CD14-positive monocyte (primary cell): ENCODE results near the gene PROZ. TPM values are rescaled to one million over a fixed set of nuclear protein-coding genes. Genes with fewer than 3 reads are reported as not detected.

Source experiments
- DNase-seq, 3 donors: peaks; one replicate each; pipeline ENCODE4 v3.0.0-alpha.2; 2011 to 2022
- H2AFZ ChIP-seq: 2 replicates; pipeline ENCODE4 v1.6.0; 2012; ENCODE audit warnings: mild to moderate bottlenecking, low read depth, low read length, inconsistent platforms; ENCODE audit not compliant: insufficient read depth, poor library complexity, severe bottlenecking
- H3K27ac ChIP-seq, 2 donors: 1 replicate in 1 of 2; 2 replicates in 1 of 2; pipeline ENCODE4 v1.5.1; 2012 to 2013; ENCODE audit warnings: low read length in 2 of 2, control low read depth in 1 of 2, inconsistent platforms in 1 of 2, low read depth in 1 of 2, mild to moderate bottlenecking in 1 of 2
- H3K27me3 ChIP-seq, 2 donors: one replicate each; pipeline versions ENCODE4 v1.6.0 to v1.6.1; 2011 to 2013; ENCODE audit warnings: low read length in 2 of 2; ENCODE audit not compliant: control insufficient read depth in 2 of 2, insufficient read depth in 2 of 2
- H3K36me3 ChIP-seq, 2 donors: replicated peaks in 1 of 2; 1 replicate in 1 of 2; 2 replicates in 1 of 2; pipeline versions ENCODE4 v1.5.1 to v1.6.1; 2012 to 2013; ENCODE audit warnings: low read length in 2 of 2, control low read depth in 1 of 2, inconsistent platforms in 1 of 2, mild to moderate bottlenecking in 1 of 2; ENCODE audit not compliant: insufficient read depth in 2 of 2, control insufficient read depth in 1 of 2
- H3K4me1 ChIP-seq, 2 donors: 1 replicate in 1 of 2; 2 replicates in 1 of 2; pipeline versions ENCODE4 v1.5.1 to v1.6.1; 2012 to 2013; ENCODE audit warnings: low read length in 2 of 2, control low read depth in 1 of 2, inconsistent platforms in 1 of 2, mild to moderate bottlenecking in 1 of 2, moderate library complexity in 1 of 2; ENCODE audit not compliant: insufficient read depth in 2 of 2, control insufficient read depth in 1 of 2
- H3K4me2 ChIP-seq: replicated peaks from 2 replicates; pipeline ENCODE3; 2012; ENCODE audit warnings: low read length, moderate library complexity, mild to moderate bottlenecking; ENCODE audit not compliant: poor library complexity, severe bottlenecking; ENCODE audit errors: extremely low read depth
- H3K4me3 ChIP-seq, 3 experiments: fragments of 200-600 bp in 1 of 3; sonication (generic) in 1 of 3; replicated peaks in 1 of 3; 1 replicate in 2 of 3; 2 replicates in 1 of 3; pipeline ENCODE4 v1.5.1; 2011 to 2013; ENCODE audit warnings: low read length in 3 of 3, mild to moderate bottlenecking in 3 of 3, control low read depth in 2 of 3, low read depth in 2 of 3, inconsistent platforms in 1 of 3, moderate library complexity in 1 of 3
- H3K79me2 ChIP-seq: 2 replicates; pipeline ENCODE4 v1.6.0; 2012; ENCODE audit warnings: mild to moderate bottlenecking, control low read depth, inconsistent platforms, low read length, moderate library complexity; ENCODE audit not compliant: insufficient read depth
- H3K9ac ChIP-seq: 2 replicates; pipeline ENCODE4 v1.6.0; 2017; ENCODE audit warnings: low read length, mild to moderate bottlenecking; ENCODE audit not compliant: insufficient read depth, poor library complexity, severe bottlenecking
- H3K9me3 ChIP-seq, 2 donors: replicated peaks in 1 of 2; 1 replicate in 1 of 2; 2 replicates in 1 of 2; pipeline versions ENCODE4 v1.5.1 to v1.6.1; 2012 to 2013; ENCODE audit warnings: low read length in 2 of 2, control low read depth in 1 of 2; ENCODE audit not compliant: control insufficient read depth in 1 of 2, insufficient read depth in 1 of 2
- H4K20me1 ChIP-seq: 2 replicates; pipeline ENCODE4 v1.6.0; 2012; ENCODE audit warnings: mild to moderate bottlenecking, low read length, control low read depth, moderate library complexity; ENCODE audit not compliant: insufficient read depth
- H3K27ac Mint-ChIP-seq, 7 donors: one replicate each; pipeline ENCODE4 v1.8.0; 2020; ENCODE audit warnings: mild to moderate bottlenecking in 7 of 7, mixed read lengths in 7 of 7, moderate library complexity in 6 of 7, inconsistent platforms in 2 of 7
- H3K27me3 Mint-ChIP-seq, 3 donors: one replicate each; pipeline ENCODE4 v1.8.0; 2021 to 2022; ENCODE audit warnings: low read depth in 3 of 3, mild to moderate bottlenecking in 3 of 3, mixed read lengths in 3 of 3, moderate library complexity in 3 of 3, inconsistent platforms in 1 of 3
- H3K36me3 Mint-ChIP-seq, 2 donors: one replicate each; pipeline ENCODE4 v1.8.0; 2020; ENCODE audit warnings: mixed read lengths in 2 of 2, inconsistent platforms in 1 of 2, mild to moderate bottlenecking in 1 of 2
- H3K4me1 Mint-ChIP-seq: one replicate; pipeline ENCODE4 v1.8.0; 2020; ENCODE audit warnings: mild to moderate bottlenecking, mixed read lengths
- H3K4me3 Mint-ChIP-seq, 2 donors: one replicate each; pipeline ENCODE4 v1.8.0; 2020; ENCODE audit warnings: mild to moderate bottlenecking in 2 of 2, mixed read lengths in 2 of 2, moderate library complexity in 1 of 2
- H3K9me3 Mint-ChIP-seq, 7 donors: one replicate each; pipeline ENCODE4 v1.8.0; 2020 to 2022; ENCODE audit warnings: mixed read lengths in 7 of 7, mild to moderate bottlenecking in 6 of 7, moderate library complexity in 6 of 7, inconsistent platforms in 2 of 7
- WGBS: methylation state at CpG from one replicate; pipeline ENCODE4 v1.1.5; 2013; ENCODE audit warnings: missing lambda C conversion rate; ENCODE audit not compliant: insufficient coverage; 5-methylcytosine and 5-hydroxymethylcytosine counted together
- intact Hi-C, 2 donors: fragments of 100-400 bp; cut with micrococcal nuclease; formaldehyde crosslinking; loops; one replicate each; pipeline versions ENCODE4 v1.15.0 to v1.15.1; 2023
- polyA plus RNA-seq, 3 donors: library from polyadenylated mRNA; depleted of rRNA in 1 of 3; unstranded in 2 of 3; stranded (reverse) in 1 of 3; fragments of 300-500 nt in 2 of 3; fragments of >200 nt in 1 of 3; fragmentation: Illumina TruSeq in 2 of 3; gene quantifications; 1 replicate in 2 of 3; 2 replicates in 1 of 3; pipeline ENCODE4 v1.2.3, GENCODE V29; 2012 to 2021
- TF ChIP-seq, protein P1 (sequence below): fragments of 200-600 bp; IDR thresholded peaks from one replicate; pipeline ENCODE4 v1.8.0; 2022; ENCODE audit warnings: antibody characterized with exemption, mild to moderate bottlenecking

The PROZ gene
- polyA plus RNA-seq, 3 donors, result not detected

DNA sequence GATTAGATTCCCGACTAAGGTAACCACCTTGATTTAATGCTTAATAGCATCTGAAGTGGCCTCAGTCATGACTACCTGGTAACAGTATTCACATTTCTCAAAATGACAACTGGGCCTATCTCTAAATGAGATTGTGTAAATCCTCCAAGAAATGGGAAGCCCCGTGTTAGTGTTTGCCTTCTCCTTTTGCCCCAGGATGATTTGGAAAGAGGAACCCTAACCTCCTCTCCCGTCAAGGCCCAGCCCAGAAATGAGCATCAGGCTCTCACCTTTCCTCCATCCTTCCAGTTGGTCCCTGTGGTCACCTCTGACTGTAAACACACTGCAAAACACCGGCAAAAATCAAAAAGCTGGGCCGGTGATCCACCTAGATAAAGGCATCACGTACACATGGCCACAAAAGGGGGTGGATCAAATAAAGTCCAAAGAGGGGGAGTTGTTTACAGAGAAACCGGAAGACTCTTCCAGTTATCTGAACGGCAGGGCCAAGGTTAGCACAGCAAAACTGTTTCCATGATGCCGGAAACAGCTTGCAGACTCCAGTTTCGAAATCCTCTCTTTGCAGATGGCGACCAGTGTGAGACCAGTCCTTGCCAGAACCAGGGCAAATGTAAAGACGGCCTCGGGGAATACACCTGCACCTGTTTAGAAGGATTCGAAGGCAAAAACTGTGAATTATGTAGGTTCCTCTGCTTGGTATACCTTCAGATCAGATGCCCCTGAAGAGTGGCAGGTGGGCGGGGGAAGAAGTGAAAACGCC, 19.5 kb upstream of the PROZ start:
- Histone ChIP-seq H3K27ac (no peak overlapping the region), H4K20me1 (no peaks in the 10 kb centered on the region), H3K27me3 (peaks cover 0 to 5% of the 10 kb centered on the region in 2 donors), H3K4me3 (no peak overlapping the region), H3K4me2 (no peak overlapping the region), H3K79me2 (no peaks in the 10 kb centered on the region), H3K9me3 (no peaks in the 10 kb centered on the region), H3K36me3 (no peaks in the 10 kb centered on the region), H3K4me1 (no peaks in the 10 kb centered on the region), H3K9ac (no peak overlapping the region), H2AFZ (no peak overlapping the region)
- Mint-ChIP-seq H3K4me3 (no peak overlapping the region), H3K36me3 (no peaks in the 10 kb centered on the region), H3K4me1 (peaks cover 2% of the 10 kb centered on the region), H3K27ac (peak overlapping the region in 1 of 7 donors; percentile 13), H3K27me3 (peaks cover 3 to 12% (median 5%) of the 10 kb centered on the region in 3 donors), H3K9me3 (peaks cover 0 to 6% (median 4%) of the 10 kb centered on the region in 7 donors)
- DNase-seq, result peak in 1 of 3 donors; percentile 32
- intact Hi-C loops, result no loop called here
- TF ChIP-seq, protein P1, sequence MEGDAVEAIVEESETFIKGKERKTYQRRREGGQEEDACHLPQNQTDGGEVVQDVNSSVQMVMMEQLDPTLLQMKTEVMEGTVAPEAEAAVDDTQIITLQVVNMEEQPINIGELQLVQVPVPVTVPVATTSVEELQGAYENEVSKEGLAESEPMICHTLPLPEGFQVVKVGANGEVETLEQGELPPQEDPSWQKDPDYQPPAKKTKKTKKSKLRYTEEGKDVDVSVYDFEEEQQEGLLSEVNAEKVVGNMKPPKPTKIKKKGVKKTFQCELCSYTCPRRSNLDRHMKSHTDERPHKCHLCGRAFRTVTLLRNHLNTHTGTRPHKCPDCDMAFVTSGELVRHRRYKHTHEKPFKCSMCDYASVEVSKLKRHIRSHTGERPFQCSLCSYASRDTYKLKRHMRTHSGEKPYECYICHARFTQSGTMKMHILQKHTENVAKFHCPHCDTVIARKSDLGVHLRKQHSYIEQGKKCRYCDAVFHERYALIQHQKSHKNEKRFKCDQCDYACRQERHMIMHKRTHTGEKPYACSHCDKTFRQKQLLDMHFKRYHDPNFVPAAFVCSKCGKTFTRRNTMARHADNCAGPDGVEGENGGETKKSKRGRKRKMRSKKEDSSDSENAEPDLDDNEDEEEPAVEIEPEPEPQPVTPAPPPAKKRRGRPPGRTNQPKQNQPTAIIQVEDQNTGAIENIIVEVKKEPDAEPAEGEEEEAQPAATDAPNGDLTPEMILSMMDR, result no peak
- WGBS, result 77% methylated on average over 11 of the region's 16 CpGs

DNA sequence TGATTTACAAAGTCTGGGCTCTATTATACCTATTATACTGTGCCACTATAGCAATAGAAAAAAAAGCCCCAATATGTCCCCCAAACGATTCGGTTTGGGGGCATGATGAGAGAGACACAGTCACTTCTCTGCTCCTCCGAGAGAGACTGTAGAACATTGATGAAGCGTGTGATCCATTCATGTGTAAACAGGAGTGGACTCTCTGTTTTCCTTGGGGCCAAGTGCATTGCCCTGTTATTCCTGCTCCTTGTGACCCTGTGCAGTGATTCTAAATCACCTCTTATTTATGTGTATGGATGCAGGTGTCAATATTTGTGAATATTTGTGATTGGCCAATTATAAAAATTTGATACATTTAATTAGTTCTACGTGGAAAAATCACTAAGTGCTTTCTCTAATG, 18.9 kb upstream of the PROZ start:
- intact Hi-C loops, result no loop called here

More for the DNA sequence above, 18.9 kb upstream of the PROZ start:
- Mint-ChIP-seq H3K4me1 (peaks cover 2% of the 10 kb centered on the region), H3K36me3 (no peaks in the 10 kb centered on the region), H3K9me3 (peaks cover 0 to 2% (median 0%) of the 10 kb centered on the region in 7 donors), H3K4me3 (no peak overlapping the region), H3K27ac (no peak overlapping the region), H3K27me3 (peaks cover 0 to 9% (median 5%) of the 10 kb centered on the region in 3 donors)
- no peaks in the 10 kb centered on the region for H3K4me1 ChIP-seq
- no peak overlapping the region for H3K27ac ChIP-seq
- no peak for DNase-seq
- no peaks in the 10 kb centered on the region for H3K9me3 ChIP-seq
- 90% methylated on average over 2 of the region's 5 CpGs for WGBS
- no peaks in the 10 kb centered on the region for H3K36me3 ChIP-seq
- no peak overlapping the region for H3K9ac ChIP-seq
- H3K27me3 ChIP-seq, result peaks cover 0 to 3% of the 10 kb centered on the region in 2 donors
- no peaks in the 10 kb centered on the region for H4K20me1 ChIP-seq
- H2AFZ ChIP-seq, result no peak overlapping the region
- TF ChIP-seq, protein P1, result no peak
- no peak overlapping the region for H3K4me3 ChIP-seq
- no peaks in the 10 kb centered on the region for H3K79me2 ChIP-seq
- no peak overlapping the region for H3K4me2 ChIP-seq
